ENCODE measurements around the gene C10orf71.

C10orf71 gene

GRCh38 chr10:49349390-49349789 is 50.4 kb downstream of the C10orf71 start:
- Histone ChIP-seq H3K9me3 (peaks cover 0 to 15% (median 13%) of the 10 kb centered on the region in 3 donors), H3K27me3 (no peaks in the 10 kb centered on the region), H3K36me3 (no peaks in the 10 kb centered on the region), H3K4me3 (no peak overlapping the region), H3K4me1 (no peaks in the 10 kb centered on the region), H3K27ac (no peak overlapping the region)
- TF ChIP-seq, protein P1, sequence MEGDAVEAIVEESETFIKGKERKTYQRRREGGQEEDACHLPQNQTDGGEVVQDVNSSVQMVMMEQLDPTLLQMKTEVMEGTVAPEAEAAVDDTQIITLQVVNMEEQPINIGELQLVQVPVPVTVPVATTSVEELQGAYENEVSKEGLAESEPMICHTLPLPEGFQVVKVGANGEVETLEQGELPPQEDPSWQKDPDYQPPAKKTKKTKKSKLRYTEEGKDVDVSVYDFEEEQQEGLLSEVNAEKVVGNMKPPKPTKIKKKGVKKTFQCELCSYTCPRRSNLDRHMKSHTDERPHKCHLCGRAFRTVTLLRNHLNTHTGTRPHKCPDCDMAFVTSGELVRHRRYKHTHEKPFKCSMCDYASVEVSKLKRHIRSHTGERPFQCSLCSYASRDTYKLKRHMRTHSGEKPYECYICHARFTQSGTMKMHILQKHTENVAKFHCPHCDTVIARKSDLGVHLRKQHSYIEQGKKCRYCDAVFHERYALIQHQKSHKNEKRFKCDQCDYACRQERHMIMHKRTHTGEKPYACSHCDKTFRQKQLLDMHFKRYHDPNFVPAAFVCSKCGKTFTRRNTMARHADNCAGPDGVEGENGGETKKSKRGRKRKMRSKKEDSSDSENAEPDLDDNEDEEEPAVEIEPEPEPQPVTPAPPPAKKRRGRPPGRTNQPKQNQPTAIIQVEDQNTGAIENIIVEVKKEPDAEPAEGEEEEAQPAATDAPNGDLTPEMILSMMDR (IDR thresholded peaks at IDR 0.05) = no peak
- no peak for DNase-seq
- intact Hi-C loops (cut with DNase I; ENCODE audit: low total_unique reads) = no loop called here

DNA sequence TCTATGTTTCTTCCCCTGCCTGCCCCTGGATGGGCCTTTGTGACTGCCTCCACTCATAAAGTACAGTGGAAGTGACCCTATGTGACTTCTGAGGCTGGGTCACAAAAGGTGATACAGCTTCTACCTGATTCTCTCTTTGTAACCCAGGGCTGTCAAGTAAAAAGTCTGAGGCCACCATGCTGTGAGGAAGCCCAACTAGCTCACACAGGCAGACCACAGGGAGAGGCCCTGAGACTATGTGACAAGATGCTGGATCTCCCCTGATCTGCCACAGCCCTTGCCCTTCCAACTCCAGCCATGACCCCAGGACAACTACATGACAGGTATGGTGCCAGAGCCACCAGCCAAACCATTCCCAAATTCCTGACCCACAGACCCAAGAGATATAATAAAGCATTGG is 51.2 kb downstream of the C10orf71 start:
- intact Hi-C loops (cut with DNase I; ENCODE audit: low total_unique reads) = no loop called here
- TF ChIP-seq, protein P1 (IDR thresholded peaks at IDR 0.05) = no peak
- Histone ChIP-seq H3K27ac (no peak overlapping the region), H3K4me1 (no peaks in the 10 kb centered on the region), H3K36me3 (no peaks in the 10 kb centered on the region), H3K4me3 (no peak overlapping the region), H3K9me3 (peaks cover 0 to 15% (median 13%) of the 10 kb centered on the region in 3 donors), H3K27me3 (no peaks in the 10 kb centered on the region)
- no peak for DNase-seq

GRCh38 chr10:49350846-49351532 is 52.0 kb downstream of the C10orf71 start:
- intact Hi-C loops (cut with DNase I; ENCODE audit: low total_unique reads) = no loop called here
- DNase-seq = no peak
- TF ChIP-seq, protein P1 (IDR thresholded peaks at IDR 0.05) = no peak

GRCh38 chr10:49351669-49352068 is 52.7 kb downstream of the C10orf71 start:
- Histone ChIP-seq H3K4me1 (no peaks in the 10 kb centered on the region), H3K27ac (no peak overlapping the region), H3K27me3 (no peaks in the 10 kb centered on the region), H3K4me3 (no peak overlapping the region), H3K36me3 (no peaks in the 10 kb centered on the region), H3K9me3 (peaks cover 0 to 15% (median 13%) of the 10 kb centered on the region in 3 donors)
- TF ChIP-seq, protein P1 (IDR thresholded peaks at IDR 0.05) = no peak
- intact Hi-C loops (cut with DNase I; ENCODE audit: low total_unique reads) = no loop called here
- DNase-seq = no peak

More at GRCh38 chr10:49350846-49351532, 52.0 kb downstream of the C10orf71 start:
- Histone ChIP-seq H3K36me3 (no peaks in the 10 kb centered on the region), H3K27ac (no peak overlapping the region), H3K4me3 (no peak overlapping the region), H3K4me1 (no peaks in the 10 kb centered on the region), H3K27me3 (no peaks in the 10 kb centered on the region), H3K9me3 (peaks cover 0 to 15% (median 13%) of the 10 kb centered on the region in 3 donors)

- Histone ChIP-seq H3K4me1 (no peaks in the 10 kb centered on the region), H3K9me3 (peaks cover 0 to 15% (median 13%) of the 10 kb centered on the region in 3 donors), H3K36me3 (no peaks in the 10 kb centered on the region), H3K27me3 (no peaks in the 10 kb centered on the region), H3K27ac (no peak overlapping the region), H3K4me3 (no peak overlapping the region)
- TF ChIP-seq, protein P1 (IDR thresholded peaks at IDR 0.05) = no peak
- DNase-seq = no peak
- intact Hi-C loops (cut with DNase I; ENCODE audit: low total_unique reads) = no loop called here
These were observed 53.4 kb downstream of the C10orf71 start for GRCh38 chr10:49352323-49352722.

Measured in tibial artery (tissue), 4 donors.